ENCODE results near the gene TMEM120A.

- TF ChIP-seq EZH2 (IDR thresholded peaks at IDR 0.05; ENCODE audit: low read length) (no peak), CTCF (optimal IDR thresholded peaks at IDR 0.05 in 1 of 3, IDR thresholded peaks at IDR 0.05 in 1 of 3, conservative IDR thresholded peaks at IDR 0.05 in 1 of 3; ENCODE audit: extremely low read depth in 1 of 3, insufficient read depth in 2 of 3, low read length in 3 of 3) (no peak)
Measured at GRCh38 chr7:75987805-75988567, 6.4 kb downstream of the TMEM120A start.

All from keratinocyte (primary cell).